Mammary epithelial cell (primary cell): ENCODE measurements around the gene TMEM138.

Experiments
- CTCF ChIP-seq, 2 donors: IDR thresholded peaks in 1 of 2; conservative IDR thresholded peaks in 1 of 2; 2 replicates each; pipeline ENCODE4 v1.5.1; 2011 to 2012; ENCODE audit warnings: inconsistent platforms in 2 of 2, low read length in 2 of 2, mild to moderate bottlenecking in 2 of 2, control low read depth in 1 of 2, low read depth in 1 of 2; ENCODE audit not compliant: insufficient read depth in 1 of 2; ENCODE audit errors: extremely low read depth in 1 of 2
- EZH2 ChIP-seq: IDR thresholded peaks from 2 replicates; pipeline ENCODE4 v1.6.1; 2012; ENCODE audit warnings: low read length, inconsistent platforms, borderline replicate concordance

DNA sequence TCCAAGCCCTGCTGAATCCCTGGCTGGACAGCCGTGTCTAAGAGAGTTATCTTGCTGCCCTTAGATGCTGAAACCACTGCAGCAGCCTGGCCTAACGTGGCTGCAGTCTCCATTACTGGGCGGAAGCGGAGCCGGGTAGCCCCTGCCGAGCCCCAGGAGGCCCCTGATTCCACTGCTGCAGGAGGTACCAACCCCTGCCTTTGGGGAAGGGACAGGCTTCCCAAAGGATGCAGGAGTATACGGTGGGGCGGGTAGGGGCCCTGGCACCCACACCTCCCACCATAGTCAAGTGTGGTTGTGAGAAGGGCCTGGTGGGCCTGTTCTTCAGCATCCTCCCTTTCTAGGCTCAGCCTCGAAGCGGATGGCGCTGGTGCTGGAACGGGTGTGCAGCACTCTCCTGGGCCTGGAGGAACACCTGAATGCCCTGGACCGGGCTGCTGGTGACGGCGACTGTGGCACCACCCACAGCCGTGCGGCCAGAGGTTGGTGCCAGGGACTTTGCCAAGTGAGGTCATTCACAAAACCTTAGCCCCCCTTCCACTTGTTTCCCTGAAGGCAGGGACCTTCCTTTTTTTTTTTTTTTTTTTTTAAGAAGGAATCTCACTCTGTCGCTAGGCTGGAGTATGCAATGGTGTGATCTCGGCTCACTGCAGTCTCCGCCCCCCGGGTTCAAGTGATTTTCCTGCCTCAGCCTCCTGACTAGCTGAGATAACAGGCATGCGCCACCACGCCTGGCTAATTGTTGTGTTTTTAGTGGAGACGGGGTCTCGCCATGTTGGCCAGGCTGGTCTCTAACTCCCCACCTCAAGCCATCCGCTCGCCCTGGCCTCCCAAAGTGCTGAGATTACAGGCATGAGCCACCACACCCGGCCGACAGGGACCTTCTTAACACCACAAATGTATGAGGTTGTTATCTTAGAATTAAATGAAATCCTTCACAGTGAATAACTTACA lies 18.1 kb upstream of the TMEM138 start:
- TF ChIP-seq CTCF (conservative IDR thresholded peaks at IDR 0.05 in 1 of 2, IDR thresholded peaks at IDR 0.05 in 1 of 2; ENCODE audit: extremely low read depth in 1 of 2, insufficient read depth in 1 of 2, low read depth in 1 of 2, low read length in 2 of 2): no peak
- TF ChIP-seq EZH2: no peak
